ENCODE measurements around the gene LAMA2. TPM values are rescaled to one million over a fixed set of nuclear protein-coding genes. Genes with fewer than 3 reads are reported as not detected.

LAMA2 gene
- total RNA-seq, 3 donors from 2014 or later (not counting 1 experiment from before 2014, with no cell fraction given), result 2.1 to 5.3 (median 3.6) TPM

- Mint-ChIP-seq H3K36me3 (no peaks in the 10 kb centered on the region), H3K4me3 (no peak overlapping the region), H3K9me3 (no peaks in the 10 kb centered on the region), H3K4me1 (no peaks in the 10 kb centered on the region), H3K27me3 (ENCODE audit: low read depth in 2 of 2) (no peaks in the 10 kb centered on the region), H3K27ac (no peak overlapping the region)
- no peak overlapping the region for H3K27ac ChIP-seq (ENCODE audit: low read length)
- H3K36me3 ChIP-seq (ENCODE audit: control insufficient read depth, insufficient read depth, low read length), result no peaks in the 10 kb centered on the region
- H3K4me3 ChIP-seq (ENCODE audit: low read length), result no peak overlapping the region
- H3K4me1 ChIP-seq (ENCODE audit: control insufficient read depth, insufficient read depth, low read length), result no peaks in the 10 kb centered on the region
- intact Hi-C loops (cut with micrococcal nuclease), result no loop called here
- 90% methylated on average over 4 of the region's 4 CpGs for WGBS (ENCODE audit: insufficient coverage)
- ATAC-seq, result no peak
- H3K9me3 ChIP-seq (ENCODE audit: control insufficient read depth, insufficient read depth, low read length), result no peaks in the 10 kb centered on the region
- no peaks in the 10 kb centered on the region for H3K27me3 ChIP-seq (ENCODE audit: control insufficient read depth, insufficient read depth, low read length)
- DNase-seq, result no peak
- TF ChIP-seq, protein P1, sequence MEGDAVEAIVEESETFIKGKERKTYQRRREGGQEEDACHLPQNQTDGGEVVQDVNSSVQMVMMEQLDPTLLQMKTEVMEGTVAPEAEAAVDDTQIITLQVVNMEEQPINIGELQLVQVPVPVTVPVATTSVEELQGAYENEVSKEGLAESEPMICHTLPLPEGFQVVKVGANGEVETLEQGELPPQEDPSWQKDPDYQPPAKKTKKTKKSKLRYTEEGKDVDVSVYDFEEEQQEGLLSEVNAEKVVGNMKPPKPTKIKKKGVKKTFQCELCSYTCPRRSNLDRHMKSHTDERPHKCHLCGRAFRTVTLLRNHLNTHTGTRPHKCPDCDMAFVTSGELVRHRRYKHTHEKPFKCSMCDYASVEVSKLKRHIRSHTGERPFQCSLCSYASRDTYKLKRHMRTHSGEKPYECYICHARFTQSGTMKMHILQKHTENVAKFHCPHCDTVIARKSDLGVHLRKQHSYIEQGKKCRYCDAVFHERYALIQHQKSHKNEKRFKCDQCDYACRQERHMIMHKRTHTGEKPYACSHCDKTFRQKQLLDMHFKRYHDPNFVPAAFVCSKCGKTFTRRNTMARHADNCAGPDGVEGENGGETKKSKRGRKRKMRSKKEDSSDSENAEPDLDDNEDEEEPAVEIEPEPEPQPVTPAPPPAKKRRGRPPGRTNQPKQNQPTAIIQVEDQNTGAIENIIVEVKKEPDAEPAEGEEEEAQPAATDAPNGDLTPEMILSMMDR (IDR thresholded peaks at IDR 0.05), result no peak
Measured at GRCh38 chr6:129481706-129482105, 598.8 kb downstream of the LAMA2 start.

- WGBS (ENCODE audit: insufficient coverage), result 86% methylated on average over 2 of the region's 2 CpGs
- H3K9me3 Mint-ChIP-seq, result no peaks in the 10 kb centered on the region
- no peaks in the 10 kb centered on the region for H3K36me3 ChIP-seq (ENCODE audit: control insufficient read depth, insufficient read depth, low read length)
- peaks cover 17 to 18% of the 10 kb centered on the region in 2 donors for H3K4me1 Mint-ChIP-seq
- DNase-seq (no peak), ATAC-seq (no peak)
- intact Hi-C loops (cut with micrococcal nuclease), result no loop called here
- no peaks in the 10 kb centered on the region for H3K36me3 Mint-ChIP-seq
- no peaks in the 10 kb centered on the region for H3K9me3 ChIP-seq (ENCODE audit: control insufficient read depth, insufficient read depth, low read length)
- peaks cover 4% of the 10 kb centered on the region for H3K4me1 ChIP-seq (ENCODE audit: control insufficient read depth, insufficient read depth, low read length)
- no peak overlapping the region for H3K4me3 ChIP-seq (ENCODE audit: low read length)
- no peaks in the 10 kb centered on the region for H3K27me3 ChIP-seq (ENCODE audit: control insufficient read depth, insufficient read depth, low read length)
- H3K27ac ChIP-seq (ENCODE audit: low read length), result no peak overlapping the region
- no peaks in the 10 kb centered on the region for H3K27me3 Mint-ChIP-seq (ENCODE audit: low read depth in 2 of 2)
- H3K27ac Mint-ChIP-seq, result no peak overlapping the region
- TF ChIP-seq, protein P1 (IDR thresholded peaks at IDR 0.05), result no peak
- H3K4me3 Mint-ChIP-seq, result no peak overlapping the region
Measured at GRCh38 chr6:129485746-129486145, 602.8 kb downstream of the LAMA2 start.

DNA sequence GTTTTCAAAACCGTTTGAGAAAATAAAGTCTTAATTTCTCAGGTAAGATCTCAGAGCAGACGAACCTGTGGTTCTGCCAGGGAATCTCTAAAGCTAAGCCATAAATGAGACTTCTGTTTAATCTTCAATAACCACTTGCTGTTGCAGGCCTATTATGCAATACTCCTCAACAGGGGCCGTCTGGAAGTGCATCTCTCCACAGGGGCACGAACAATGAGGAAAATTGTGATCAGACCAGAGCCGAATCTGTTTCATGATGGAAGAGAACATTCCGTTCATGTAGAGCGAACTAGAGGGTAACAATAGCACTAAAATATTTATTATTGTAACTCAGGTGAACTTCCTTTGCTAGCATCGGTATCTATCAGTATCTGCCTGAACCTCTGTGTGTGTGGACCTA, 603.4 kb downstream of the LAMA2 start:
- H3K4me1 Mint-ChIP-seq, result peaks cover 23 to 24% of the 10 kb centered on the region in 2 donors
- Histone ChIP-seq H3K9me3 (ENCODE audit: control insufficient read depth, insufficient read depth, low read length) (no peaks in the 10 kb centered on the region), H3K4me1 (ENCODE audit: control insufficient read depth, insufficient read depth, low read length) (peaks cover 7% of the 10 kb centered on the region), H3K27ac (ENCODE audit: low read length) (no peak overlapping the region), H3K36me3 (ENCODE audit: control insufficient read depth, insufficient read depth, low read length) (no peaks in the 10 kb centered on the region), H3K4me3 (ENCODE audit: low read length) (no peak overlapping the region), H3K27me3 (ENCODE audit: control insufficient read depth, insufficient read depth, low read length) (no peaks in the 10 kb centered on the region)
- H3K4me3 Mint-ChIP-seq, result no peak overlapping the region
- H3K36me3 Mint-ChIP-seq, result no peaks in the 10 kb centered on the region
- no peak overlapping the region for H3K27ac Mint-ChIP-seq
- intact Hi-C loops (cut with micrococcal nuclease), result no loop called here
- TF ChIP-seq, protein P1 (IDR thresholded peaks at IDR 0.05), result no peak
- no peaks in the 10 kb centered on the region for H3K9me3 Mint-ChIP-seq
- DNase-seq (no peak), ATAC-seq (no peak)
- H3K27me3 Mint-ChIP-seq (ENCODE audit: low read depth in 2 of 2), result no peaks in the 10 kb centered on the region
- WGBS (ENCODE audit: insufficient coverage), result 85% methylated on average over 8 of the region's 8 CpGs

- Mint-ChIP-seq H3K4me3 (no peak overlapping the region), H3K27ac (peak overlapping the region in 1 of 2 donors; percentile 99), H3K4me1 (peaks cover 27% of the 10 kb centered on the region in 2 donors), H3K36me3 (no peaks in the 10 kb centered on the region), H3K27me3 (ENCODE audit: low read depth in 2 of 2) (no peaks in the 10 kb centered on the region), H3K9me3 (no peaks in the 10 kb centered on the region)
- Histone ChIP-seq H3K9me3 (ENCODE audit: control insufficient read depth, insufficient read depth, low read length) (no peaks in the 10 kb centered on the region), H3K4me1 (ENCODE audit: control insufficient read depth, insufficient read depth, low read length) (peaks cover 10% of the 10 kb centered on the region), H3K27ac (ENCODE audit: low read length) (no peak overlapping the region), H3K4me3 (ENCODE audit: low read length) (no peak overlapping the region), H3K36me3 (ENCODE audit: control insufficient read depth, insufficient read depth, low read length) (no peaks in the 10 kb centered on the region), H3K27me3 (ENCODE audit: control insufficient read depth, insufficient read depth, low read length) (no peaks in the 10 kb centered on the region)
- DNase-seq, result no peak
- ATAC-seq, result no peak
- TF ChIP-seq, protein P1 (IDR thresholded peaks at IDR 0.05), result no peak
- intact Hi-C loops (cut with micrococcal nuclease), result no loop called here
- WGBS (ENCODE audit: insufficient coverage), result no CpG with 5 or more reads among the region's 2 CpGs
Measured at GRCh38 chr6:129488313-129488712, 605.4 kb downstream of the LAMA2 start.
